GM23338 (cell line): ENCODE measurements around the gene OLFM1. TPM values are rescaled to one million over a fixed set of nuclear protein-coding genes. Genes with fewer than 3 reads are reported as not detected.

Experiments used
- ATAC-seq: fragments of 200-7000 bp; cut with Tn5 transposase; 3 replicates; pipeline ENCODE4 v1.9.1; 2020
- DNase-seq: peaks from one replicate; pipeline ENCODE4 v3.0.0-alpha.2; 2015; ENCODE audit warnings: low spot score
- H2AFZ ChIP-seq: fragments of 200-600 bp; sonication (generic); 2 replicates; pipeline ENCODE4 v1.8.0; 2016; ENCODE audit warnings: antibody characterized with exemption, mild to moderate bottlenecking, moderate library complexity
- H3F3A ChIP-seq: fragments of 200-600 bp; sonication (generic); replicated peaks from 2 replicates; pipeline ENCODE4 v1.8.0; 2017; ENCODE audit warnings: antibody characterized with exemption, mixed run types, low read depth
- H3K27ac ChIP-seq: fragments of 200-600 bp; sonication (generic); 2 replicates; pipeline ENCODE4 v1.6.1; 2016; ENCODE audit warnings: low read depth
- H3K27me3 ChIP-seq: fragments of 200-600 bp; sonication (generic); 2 replicates; pipeline ENCODE4 v1.8.0; 2016; ENCODE audit warnings: mild to moderate bottlenecking, mixed run types, moderate library complexity; ENCODE audit not compliant: insufficient read depth
- H3K36me3 ChIP-seq: fragments of 200-600 bp; sonication (generic); 2 replicates; pipeline ENCODE4 v1.8.0; 2016; ENCODE audit warnings: mild to moderate bottlenecking; ENCODE audit not compliant: insufficient read depth
- H3K4me1 ChIP-seq: fragments of 200-600 bp; sonication (generic); 2 replicates; pipeline ENCODE4 v1.8.0; 2016; ENCODE audit warnings: mild to moderate bottlenecking, moderate library complexity; ENCODE audit not compliant: insufficient read depth
- H3K4me2 ChIP-seq: fragments of 200-600 bp; sonication (generic); 2 replicates; pipeline ENCODE4 v1.7.1; 2017; ENCODE audit warnings: mixed run types
- H3K4me3 ChIP-seq: fragments of 200-600 bp; sonication (generic); 2 replicates; pipeline ENCODE4 v1.6.1; 2016; ENCODE audit warnings: mixed run types
- H3K79me2 ChIP-seq: fragments of 200-600 bp; sonication (generic); replicated peaks from 2 replicates; pipeline ENCODE4 v1.8.0; 2017; ENCODE audit warnings: mild to moderate bottlenecking; ENCODE audit not compliant: insufficient read depth
- H3K9me2 ChIP-seq: fragments of 200-600 bp; sonication (generic); 2 replicates; pipeline ENCODE4 v1.8.0; 2017; ENCODE audit not compliant: insufficient read depth
- H4K20me1 ChIP-seq: fragments of 200-600 bp; sonication (generic); replicated peaks from 2 replicates; pipeline ENCODE4 v1.8.0; 2017; ENCODE audit warnings: mild to moderate bottlenecking; ENCODE audit not compliant: insufficient read depth
- H3K27ac Mint-ChIP-seq: 2 replicates; pipeline ENCODE4 v1.8.0; 2020; ENCODE audit warnings: inconsistent platforms, mild to moderate bottlenecking, moderate library complexity, mixed read lengths
- H3K27me3 Mint-ChIP-seq: 3 replicates; pipeline ENCODE4 v1.8.0; 2022; ENCODE audit warnings: low read depth, mild to moderate bottlenecking, moderate library complexity, mixed read lengths, inconsistent platforms; ENCODE audit not compliant: insufficient read depth, poor library complexity
- H3K36me3 Mint-ChIP-seq: 3 replicates; pipeline ENCODE4 v1.8.0; 2021; ENCODE audit warnings: low read depth, mild to moderate bottlenecking, inconsistent platforms, moderate library complexity, mixed read lengths
- H3K4me1 Mint-ChIP-seq: 3 replicates; pipeline ENCODE4 v1.8.0; 2020; ENCODE audit warnings: mild to moderate bottlenecking, inconsistent platforms, mixed read lengths
- H3K4me3 Mint-ChIP-seq: 3 replicates; pipeline ENCODE4 v1.8.0; 2021; ENCODE audit warnings: moderate library complexity, mild to moderate bottlenecking, inconsistent platforms, mixed read lengths
- H3K9me3 Mint-ChIP-seq: 3 replicates; pipeline ENCODE4 v1.8.0; 2020; ENCODE audit warnings: moderate library complexity, mild to moderate bottlenecking, inconsistent platforms, mixed read lengths
- CREB1 ChIP-seq: fragments of 250-450 bp; sonication (Bioruptor Pico); IDR thresholded peaks from 2 replicates; pipeline ENCODE4 v1.5.0; 2020; ENCODE audit warnings: low read depth, mild to moderate bottlenecking, moderate library complexity
- CTCF ChIP-seq, 2 experiments: fragments of 200-600 bp in 1 of 2; sonication (generic) in 1 of 2; conservative IDR thresholded peaks; 2 replicates each; pipeline versions ENCODE4 v1.5.1 to v1.6.1; 2016 to 2017; ENCODE audit warnings: antibody characterized with exemption in 2 of 2, low read depth in 2 of 2, mild to moderate bottlenecking in 2 of 2, moderate library complexity in 1 of 2
- EZH2phosphoT487 ChIP-seq: fragments of 200-600 bp; sonication (generic); IDR thresholded peaks from one replicate; pipeline ENCODE4 v1.8.1; 2018; ENCODE audit warnings: antibody characterized with exemption; ENCODE audit not compliant: unreplicated experiment
- NANOG ChIP-seq: IDR thresholded peaks from 2 replicates; pipeline ENCODE4 v1.6.1; 2016; ENCODE audit warnings: antibody characterized with exemption, borderline replicate concordance
- POLR2AphosphoS5 ChIP-seq: IDR thresholded peaks from 2 replicates; pipeline ENCODE4 v1.6.1; 2016; ENCODE audit warnings: antibody characterized with exemption, low read depth
- REST ChIP-seq: IDR thresholded peaks from one replicate; pipeline ENCODE4 v1.6.1; 2018; ENCODE audit warnings: antibody characterized with exemption; ENCODE audit not compliant: unreplicated experiment
- ZNF462 ChIP-seq: fragments of 250-450 bp; sonication (Bioruptor Pico); IDR thresholded peaks from 2 replicates; pipeline ENCODE4 v1.5.0; 2020; ENCODE audit warnings: mild to moderate bottlenecking, moderate library complexity
- polyA plus RNA-seq: library from polyadenylated mRNA; unstranded; fragments of >200 nt; fragmentation: Nextera tagmentation; extraction: Ambion mirVana; gene quantifications from 2 replicates; pipeline ENCODE4 v1.2.1, GENCODE V29; 2016
- total RNA-seq: library from RNA; depleted of rRNA; stranded (reverse); fragments of >200 nt; shearing (Covaris generic); gene quantifications from 2 replicates; pipeline ENCODE4 v1.2.3, GENCODE V29; 2014

Gene OLFM1
- total and polyA plus RNA-seq, 2 experiments from 2014 or later = 20.6 to 40.1 TPM

GRCh38 chr9:135048758-135049444, 38.6 kb upstream of the OLFM1 start:
- H3K36me3 ChIP-seq = no peaks in the 10 kb centered on the region
- no peaks in the 10 kb centered on the region for H3K79me2 ChIP-seq
- H3K4me3 ChIP-seq = no peak overlapping the region
- H3K9me2 ChIP-seq = no peaks in the 10 kb centered on the region
- H2AFZ ChIP-seq = no peak overlapping the region
- no peaks in the 10 kb centered on the region for H3K4me1 ChIP-seq
- H4K20me1 ChIP-seq = no peaks in the 10 kb centered on the region
- Mint-ChIP-seq H3K27me3 (peaks cover 6% of the 10 kb centered on the region), H3K9me3 (peaks cover 8% of the 10 kb centered on the region; the same call in 1 of the 3 replicates), H3K36me3 (no peaks in the 10 kb centered on the region), H3K27ac (no peak overlapping the region), H3K4me3 (no peak overlapping the region), H3K4me1 (no peaks in the 10 kb centered on the region)
- no peaks in the 10 kb centered on the region for H3K27me3 ChIP-seq
- no peak for DNase-seq
- ATAC-seq = no peak
- H3F3A ChIP-seq = no peaks in the 10 kb centered on the region
- no peak overlapping the region for H3K27ac ChIP-seq
- no peak overlapping the region for H3K4me2 ChIP-seq
- no peak for TF ChIP-seq ZNF462 (CRISPR knock-in tag)
- TF ChIP-seq REST = no peak
- no peak for TF ChIP-seq POLR2AphosphoS5
- no peak for TF ChIP-seq EZH2phosphoT487
- no peak for TF ChIP-seq NANOG
- no peak for TF ChIP-seq CTCF (conservative IDR thresholded peaks at IDR 0.05; ENCODE audit: low read depth in 2 of 2)
- no peak for TF ChIP-seq CREB1 (CRISPR knock-in tag)
